ENCODE results near the gene CCDC182. TPM values are rescaled to one million over a fixed set of nuclear protein-coding genes. Genes with fewer than 3 reads are reported as not detected.

Gene CCDC182
- total and polyA plus RNA-seq, 2 experiments from 2014 or later = not detected

DNA sequence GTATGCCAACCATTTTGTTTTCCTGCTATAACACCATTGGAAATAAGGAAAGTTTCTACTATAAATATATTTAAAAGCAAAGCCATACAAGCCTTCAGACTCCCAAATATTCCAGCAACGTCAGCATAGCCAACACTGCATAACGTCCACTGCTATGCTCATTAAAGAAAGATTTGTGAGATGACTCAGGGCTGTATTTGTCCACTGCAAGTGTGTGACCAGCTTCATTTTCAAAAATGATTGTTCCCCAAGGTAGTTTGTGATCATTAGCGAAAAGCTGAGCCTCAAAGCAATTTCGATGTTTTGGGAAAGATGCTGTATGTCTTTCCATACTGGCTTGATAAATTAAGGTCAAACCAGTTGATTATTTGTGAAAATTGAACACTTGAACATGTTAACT, 14.9 kb upstream of the CCDC182 start (continued):
- TF ChIP-seq, protein P1, sequence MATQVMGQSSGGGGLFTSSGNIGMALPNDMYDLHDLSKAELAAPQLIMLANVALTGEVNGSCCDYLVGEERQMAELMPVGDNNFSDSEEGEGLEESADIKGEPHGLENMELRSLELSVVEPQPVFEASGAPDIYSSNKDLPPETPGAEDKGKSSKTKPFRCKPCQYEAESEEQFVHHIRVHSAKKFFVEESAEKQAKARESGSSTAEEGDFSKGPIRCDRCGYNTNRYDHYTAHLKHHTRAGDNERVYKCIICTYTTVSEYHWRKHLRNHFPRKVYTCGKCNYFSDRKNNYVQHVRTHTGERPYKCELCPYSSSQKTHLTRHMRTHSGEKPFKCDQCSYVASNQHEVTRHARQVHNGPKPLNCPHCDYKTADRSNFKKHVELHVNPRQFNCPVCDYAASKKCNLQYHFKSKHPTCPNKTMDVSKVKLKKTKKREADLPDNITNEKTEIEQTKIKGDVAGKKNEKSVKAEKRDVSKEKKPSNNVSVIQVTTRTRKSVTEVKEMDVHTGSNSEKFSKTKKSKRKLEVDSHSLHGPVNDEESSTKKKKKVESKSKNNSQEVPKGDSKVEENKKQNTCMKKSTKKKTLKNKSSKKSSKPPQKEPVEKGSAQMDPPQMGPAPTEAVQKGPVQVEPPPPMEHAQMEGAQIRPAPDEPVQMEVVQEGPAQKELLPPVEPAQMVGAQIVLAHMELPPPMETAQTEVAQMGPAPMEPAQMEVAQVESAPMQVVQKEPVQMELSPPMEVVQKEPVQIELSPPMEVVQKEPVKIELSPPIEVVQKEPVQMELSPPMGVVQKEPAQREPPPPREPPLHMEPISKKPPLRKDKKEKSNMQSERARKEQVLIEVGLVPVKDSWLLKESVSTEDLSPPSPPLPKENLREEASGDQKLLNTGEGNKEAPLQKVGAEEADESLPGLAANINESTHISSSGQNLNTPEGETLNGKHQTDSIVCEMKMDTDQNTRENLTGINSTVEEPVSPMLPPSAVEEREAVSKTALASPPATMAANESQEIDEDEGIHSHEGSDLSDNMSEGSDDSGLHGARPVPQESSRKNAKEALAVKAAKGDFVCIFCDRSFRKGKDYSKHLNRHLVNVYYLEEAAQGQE (IDR thresholded peaks at IDR 0.05; ENCODE audit: unreplicated experiment) = no peak
- TF ChIP-seq, protein P2, sequence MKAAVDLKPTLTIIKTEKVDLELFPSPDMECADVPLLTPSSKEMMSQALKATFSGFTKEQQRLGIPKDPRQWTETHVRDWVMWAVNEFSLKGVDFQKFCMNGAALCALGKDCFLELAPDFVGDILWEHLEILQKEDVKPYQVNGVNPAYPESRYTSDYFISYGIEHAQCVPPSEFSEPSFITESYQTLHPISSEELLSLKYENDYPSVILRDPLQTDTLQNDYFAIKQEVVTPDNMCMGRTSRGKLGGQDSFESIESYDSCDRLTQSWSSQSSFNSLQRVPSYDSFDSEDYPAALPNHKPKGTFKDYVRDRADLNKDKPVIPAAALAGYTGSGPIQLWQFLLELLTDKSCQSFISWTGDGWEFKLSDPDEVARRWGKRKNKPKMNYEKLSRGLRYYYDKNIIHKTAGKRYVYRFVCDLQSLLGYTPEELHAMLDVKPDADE (IDR thresholded peaks at IDR 0.05) = no peak
- TF ChIP-seq EZH2 (IDR thresholded peaks at IDR 0.05; ENCODE audit: low read depth, unreplicated experiment) (no peak), POLR2AphosphoS5 (IDR thresholded peaks at IDR 0.05; ENCODE audit: low read depth) (no peak), NANOG (IDR thresholded peaks at IDR 0.05; ENCODE audit: borderline replicate concordance) (no peak), ZNF331 (CRISPR knock-in tag; IDR thresholded peaks at IDR 0.05; ENCODE audit: low read depth) (no peak), JUNB (IDR thresholded peaks at IDR 0.05; ENCODE audit: unreplicated experiment) (no peak), STAT1 (IDR thresholded peaks at IDR 0.05; ENCODE audit: unreplicated experiment) (no peak)

DNA sequence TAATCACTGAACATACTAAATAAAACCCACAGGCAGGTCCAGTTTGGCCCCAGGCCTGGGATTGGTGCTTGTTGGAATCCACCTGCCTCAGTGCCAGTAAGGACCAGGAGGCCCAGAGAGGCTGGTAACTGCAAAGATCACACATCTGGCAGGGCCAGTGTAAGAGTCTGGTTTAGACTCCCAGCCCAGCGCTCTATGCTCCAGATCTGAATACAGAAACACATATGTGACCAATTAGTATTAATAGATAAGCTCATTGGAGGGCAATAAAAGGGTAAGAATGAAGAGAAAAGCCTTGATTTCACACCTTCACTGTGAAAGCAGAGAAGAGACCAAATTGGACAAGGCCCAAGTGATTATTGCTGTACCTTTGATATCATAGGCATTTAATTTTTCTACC, 13.6 kb upstream of the CCDC182 start:
- no peaks in the 10 kb centered on the region for H4K20me1 ChIP-seq (replicated peaks; ENCODE audit: insufficient read depth)
- TF ChIP-seq NANOG (IDR thresholded peaks at IDR 0.05; ENCODE audit: borderline replicate concordance) (no peak), POLR2AphosphoS5 (IDR thresholded peaks at IDR 0.05; ENCODE audit: low read depth) (no peak), EZH2phosphoT487 (IDR thresholded peaks at IDR 0.05; ENCODE audit: unreplicated experiment) (no peak), JUNB (IDR thresholded peaks at IDR 0.05; ENCODE audit: unreplicated experiment) (no peak)
- TF ChIP-seq, protein P3, sequence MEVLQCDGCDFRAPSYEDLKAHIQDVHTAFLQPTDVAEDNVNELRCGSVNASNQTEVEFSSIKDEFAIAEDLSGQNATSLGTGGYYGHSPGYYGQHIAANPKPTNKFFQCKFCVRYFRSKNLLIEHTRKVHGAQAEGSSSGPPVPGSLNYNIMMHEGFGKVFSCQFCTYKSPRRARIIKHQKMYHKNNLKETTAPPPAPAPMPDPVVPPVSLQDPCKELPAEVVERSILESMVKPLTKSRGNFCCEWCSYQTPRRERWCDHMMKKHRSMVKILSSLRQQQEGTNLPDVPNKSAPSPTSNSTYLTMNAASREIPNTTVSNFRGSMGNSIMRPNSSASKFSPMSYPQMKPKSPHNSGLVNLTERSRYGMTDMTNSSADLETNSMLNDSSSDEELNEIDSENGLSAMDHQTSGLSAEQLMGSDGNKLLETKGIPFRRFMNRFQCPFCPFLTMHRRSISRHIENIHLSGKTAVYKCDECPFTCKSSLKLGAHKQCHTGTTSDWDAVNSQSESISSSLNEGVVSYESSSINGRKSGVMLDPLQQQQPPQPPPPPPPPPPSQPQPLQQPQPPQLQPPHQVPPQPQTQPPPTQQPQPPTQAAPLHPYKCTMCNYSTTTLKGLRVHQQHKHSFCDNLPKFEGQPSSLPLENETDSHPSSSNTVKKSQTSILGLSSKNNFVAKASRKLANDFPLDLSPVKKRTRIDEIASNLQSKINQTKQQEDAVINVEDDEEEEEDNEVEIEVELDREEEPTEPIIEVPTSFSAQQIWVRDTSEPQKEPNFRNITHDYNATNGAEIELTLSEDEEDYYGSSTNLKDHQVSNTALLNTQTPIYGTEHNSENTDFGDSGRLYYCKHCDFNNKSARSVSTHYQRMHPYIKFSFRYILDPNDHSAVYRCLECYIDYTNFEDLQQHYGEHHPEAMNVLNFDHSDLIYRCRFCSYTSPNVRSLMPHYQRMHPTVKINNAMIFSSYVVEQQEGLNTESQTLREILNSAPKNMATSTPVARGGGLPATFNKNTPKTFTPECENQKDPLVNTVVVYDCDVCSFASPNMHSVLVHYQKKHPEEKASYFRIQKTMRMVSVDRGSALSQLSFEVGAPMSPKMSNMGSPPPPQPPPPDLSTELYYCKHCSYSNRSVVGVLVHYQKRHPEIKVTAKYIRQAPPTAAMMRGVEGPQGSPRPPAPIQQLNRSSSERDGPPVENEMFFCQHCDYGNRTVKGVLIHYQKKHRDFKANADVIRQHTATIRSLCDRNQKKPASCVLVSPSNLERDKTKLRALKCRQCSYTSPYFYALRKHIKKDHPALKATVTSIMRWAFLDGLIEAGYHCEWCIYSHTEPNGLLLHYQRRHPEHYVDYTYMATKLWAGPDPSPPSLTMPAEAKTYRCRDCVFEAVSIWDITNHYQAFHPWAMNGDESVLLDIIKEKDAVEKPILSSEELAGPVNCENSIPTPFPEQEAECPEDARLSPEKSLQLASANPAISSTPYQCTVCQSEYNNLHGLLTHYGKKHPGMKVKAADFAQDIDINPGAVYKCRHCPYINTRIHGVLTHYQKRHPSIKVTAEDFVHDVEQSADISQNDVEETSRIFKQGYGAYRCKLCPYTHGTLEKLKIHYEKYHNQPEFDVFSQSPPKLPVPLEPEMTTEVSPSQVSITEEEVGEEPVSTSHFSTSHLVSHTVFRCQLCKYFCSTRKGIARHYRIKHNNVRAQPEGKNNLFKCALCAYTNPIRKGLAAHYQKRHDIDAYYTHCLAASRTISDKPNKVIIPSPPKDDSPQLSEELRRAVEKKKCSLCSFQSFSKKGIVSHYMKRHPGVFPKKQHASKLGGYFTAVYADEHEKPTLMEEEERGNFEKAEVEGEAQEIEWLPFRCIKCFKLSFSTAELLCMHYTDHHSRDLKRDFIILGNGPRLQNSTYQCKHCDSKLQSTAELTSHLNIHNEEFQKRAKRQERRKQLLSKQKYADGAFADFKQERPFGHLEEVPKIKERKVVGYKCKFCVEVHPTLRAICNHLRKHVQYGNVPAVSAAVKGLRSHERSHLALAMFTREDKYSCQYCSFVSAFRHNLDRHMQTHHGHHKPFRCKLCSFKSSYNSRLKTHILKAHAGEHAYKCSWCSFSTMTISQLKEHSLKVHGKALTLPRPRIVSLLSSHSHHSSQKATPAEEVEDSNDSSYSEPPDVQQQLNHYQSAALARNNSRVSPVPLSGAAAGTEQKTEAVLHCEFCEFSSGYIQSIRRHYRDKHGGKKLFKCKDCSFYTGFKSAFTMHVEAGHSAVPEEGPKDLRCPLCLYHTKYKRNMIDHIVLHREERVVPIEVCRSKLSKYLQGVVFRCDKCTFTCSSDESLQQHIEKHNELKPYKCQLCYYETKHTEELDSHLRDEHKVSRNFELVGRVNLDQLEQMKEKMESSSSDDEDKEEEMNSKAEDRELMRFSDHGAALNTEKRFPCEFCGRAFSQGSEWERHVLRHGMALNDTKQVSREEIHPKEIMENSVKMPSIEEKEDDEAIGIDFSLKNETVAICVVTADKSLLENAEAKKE (CRISPR knock-in tag; IDR thresholded peaks at IDR 0.05) = no peak
- TF ChIP-seq, protein P4, sequence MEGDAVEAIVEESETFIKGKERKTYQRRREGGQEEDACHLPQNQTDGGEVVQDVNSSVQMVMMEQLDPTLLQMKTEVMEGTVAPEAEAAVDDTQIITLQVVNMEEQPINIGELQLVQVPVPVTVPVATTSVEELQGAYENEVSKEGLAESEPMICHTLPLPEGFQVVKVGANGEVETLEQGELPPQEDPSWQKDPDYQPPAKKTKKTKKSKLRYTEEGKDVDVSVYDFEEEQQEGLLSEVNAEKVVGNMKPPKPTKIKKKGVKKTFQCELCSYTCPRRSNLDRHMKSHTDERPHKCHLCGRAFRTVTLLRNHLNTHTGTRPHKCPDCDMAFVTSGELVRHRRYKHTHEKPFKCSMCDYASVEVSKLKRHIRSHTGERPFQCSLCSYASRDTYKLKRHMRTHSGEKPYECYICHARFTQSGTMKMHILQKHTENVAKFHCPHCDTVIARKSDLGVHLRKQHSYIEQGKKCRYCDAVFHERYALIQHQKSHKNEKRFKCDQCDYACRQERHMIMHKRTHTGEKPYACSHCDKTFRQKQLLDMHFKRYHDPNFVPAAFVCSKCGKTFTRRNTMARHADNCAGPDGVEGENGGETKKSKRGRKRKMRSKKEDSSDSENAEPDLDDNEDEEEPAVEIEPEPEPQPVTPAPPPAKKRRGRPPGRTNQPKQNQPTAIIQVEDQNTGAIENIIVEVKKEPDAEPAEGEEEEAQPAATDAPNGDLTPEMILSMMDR (conservative IDR thresholded peaks at IDR 0.05; ENCODE audit: low read depth in 2 of 2) = no peak

More for the DNA sequence above, 13.6 kb upstream of the CCDC182 start:
- no peaks in the 10 kb centered on the region for H3F3A ChIP-seq (replicated peaks; ENCODE audit: low read depth)
- no peaks in the 10 kb centered on the region for H3K79me2 ChIP-seq (replicated peaks; ENCODE audit: insufficient read depth)
- no peak for DNase-seq (ENCODE audit: low spot score)
- Mint-ChIP-seq H3K36me3 (ENCODE audit: low read depth) (no peaks in the 10 kb centered on the region), H3K9me3 (no peaks in the 10 kb centered on the region), H3K27ac (no peak overlapping the region), H3K4me3 (no peak overlapping the region), H3K4me1 (peaks cover 18% of the 10 kb centered on the region), H3K27me3 (ENCODE audit: insufficient read depth, low read depth, poor library complexity) (peaks cover 3% of the 10 kb centered on the region)
- no peaks in the 10 kb centered on the region for H3K27me3 ChIP-seq (ENCODE audit: insufficient read depth)
- peaks cover 13% of the 10 kb centered on the region for H3K4me1 ChIP-seq (ENCODE audit: insufficient read depth)
- H2AFZ ChIP-seq = no peak overlapping the region
- no peak overlapping the region for H3K4me2 ChIP-seq
- no peaks in the 10 kb centered on the region for H3K36me3 ChIP-seq (ENCODE audit: insufficient read depth)
- H3K9me2 ChIP-seq (ENCODE audit: insufficient read depth) = no peaks in the 10 kb centered on the region
- no peak overlapping the region for H3K4me3 ChIP-seq
- no peak for ATAC-seq
- no peak overlapping the region for H3K27ac ChIP-seq (ENCODE audit: low read depth)
